Measurements from ENCODE around the gene OSBP2.

GRCh38 chr22:30941363-30941740 is 246.7 kb downstream of the OSBP2 start:
- TF ChIP-seq, protein P1, sequence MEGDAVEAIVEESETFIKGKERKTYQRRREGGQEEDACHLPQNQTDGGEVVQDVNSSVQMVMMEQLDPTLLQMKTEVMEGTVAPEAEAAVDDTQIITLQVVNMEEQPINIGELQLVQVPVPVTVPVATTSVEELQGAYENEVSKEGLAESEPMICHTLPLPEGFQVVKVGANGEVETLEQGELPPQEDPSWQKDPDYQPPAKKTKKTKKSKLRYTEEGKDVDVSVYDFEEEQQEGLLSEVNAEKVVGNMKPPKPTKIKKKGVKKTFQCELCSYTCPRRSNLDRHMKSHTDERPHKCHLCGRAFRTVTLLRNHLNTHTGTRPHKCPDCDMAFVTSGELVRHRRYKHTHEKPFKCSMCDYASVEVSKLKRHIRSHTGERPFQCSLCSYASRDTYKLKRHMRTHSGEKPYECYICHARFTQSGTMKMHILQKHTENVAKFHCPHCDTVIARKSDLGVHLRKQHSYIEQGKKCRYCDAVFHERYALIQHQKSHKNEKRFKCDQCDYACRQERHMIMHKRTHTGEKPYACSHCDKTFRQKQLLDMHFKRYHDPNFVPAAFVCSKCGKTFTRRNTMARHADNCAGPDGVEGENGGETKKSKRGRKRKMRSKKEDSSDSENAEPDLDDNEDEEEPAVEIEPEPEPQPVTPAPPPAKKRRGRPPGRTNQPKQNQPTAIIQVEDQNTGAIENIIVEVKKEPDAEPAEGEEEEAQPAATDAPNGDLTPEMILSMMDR (IDR thresholded peaks at IDR 0.05) = no peak
- no peak for TF ChIP-seq ZFX (IDR thresholded peaks at IDR 0.05; ENCODE audit: borderline replicate concordance)

Data from 22Rv1 (cell line).